Activated T-cell treated with anti-CD3 and anti-CD28 coated beads for 48 hours (primary cell): Measurements from ENCODE around the gene RPL39.
"Not testable (repeated sequence)": the region's sequence is repeated elsewhere in the genome, so short reads cannot be mapped to it uniquely, and the experiment has no call there.

ENCODE experiments used
- DNase-seq: peaks from one replicate; pipeline ENCODE4 v3.0.0-alpha.2; 2020; ENCODE audit warnings: low read depth

RPL39 gene

GRCh38 chrX:119791437-119792231, at the start of gene RPL39:
Gene RPL39 (minus strand): TSS chrX:119791630. CDS start chrX:119791576, 54 bp downstream.
- peak; percentile 65 for DNase-seq

- DNase-seq, result no peak
Measured at GRCh38 chrX:119833905-119834304, 42.5 kb upstream of the RPL39 start.

GRCh38 chrX:119828446-119828845, 37.0 kb upstream of the RPL39 start:
- no peak for DNase-seq

GRCh38 chrX:119826399-119826959, 35.0 kb upstream of the RPL39 start:
- no peak for DNase-seq

- not testable (repeated sequence) for DNase-seq
Measured at GRCh38 chrX:119824221-119824620, 32.8 kb upstream of the RPL39 start.

- DNase-seq, result not testable (repeated sequence)
Measured at GRCh38 chrX:119821703-119822102, 30.3 kb upstream of the RPL39 start.

- no peak for DNase-seq
Measured at GRCh38 chrX:119817130-119817690, 25.8 kb upstream of the RPL39 start.

- DNase-seq, result no peak
Measured at GRCh38 chrX:119816300-119816699, 24.9 kb upstream of the RPL39 start.

- DNase-seq, result no peak
Measured at GRCh38 chrX:119809185-119809666, 17.8 kb upstream of the RPL39 start.

- not testable (repeated sequence) for DNase-seq
Measured at GRCh38 chrX:119808461-119808860, 17.0 kb upstream of the RPL39 start.

GRCh38 chrX:119802546-119802945, 11.1 kb upstream of the RPL39 start:
- DNase-seq, result no peak

GRCh38 chrX:119801253-119802221, 10.1 kb upstream of the RPL39 start:
- DNase-seq, result no peak

- DNase-seq, result peak; percentile 31
Measured at GRCh38 chrX:119790977-119791436, 423 bp downstream of the RPL39 start.

GRCh38 chrX:119784747-119785446, 6.5 kb downstream of the RPL39 start:
- peak; percentile 40 for DNase-seq

- DNase-seq, result no peak
Measured at GRCh38 chrX:119783026-119783425, 8.4 kb downstream of the RPL39 start.

GRCh38 chrX:119778829-119779228, 12.6 kb downstream of the RPL39 start:
- DNase-seq, result no peak

- DNase-seq, result no peak
Measured at GRCh38 chrX:119775517-119776238, 15.8 kb downstream of the RPL39 start.

GRCh38 chrX:119769388-119769787, 22.0 kb downstream of the RPL39 start:
- DNase-seq, result not testable (repeated sequence)

GRCh38 chrX:119768436-119768835, 23.0 kb downstream of the RPL39 start:
- not testable (repeated sequence) for DNase-seq

GRCh38 chrX:119763836-119764387, 27.5 kb downstream of the RPL39 start:
- DNase-seq, result no peak
